ENCODE measurements around the gene SYT17.

The SYT17 gene

GRCh38 chr16:19232988-19233387 is 64.9 kb downstream of the SYT17 start:
- TF ChIP-seq ZNF274 (IDR thresholded peaks at IDR 0.05; ENCODE audit: low read depth, low read length) = no peak
- no peak overlapping the region for H3K4me3 ChIP-seq (ENCODE audit: low read length)

- H3K4me3 ChIP-seq (ENCODE audit: low read length) = no peak overlapping the region
- TF ChIP-seq ZNF274 (IDR thresholded peaks at IDR 0.05; ENCODE audit: low read depth, low read length) = no peak
Observed at GRCh38 chr16:19235478-19235877, 67.4 kb downstream of the SYT17 start.

GRCh38 chr16:19235886-19236285 is 67.8 kb downstream of the SYT17 start:
- H3K4me3 ChIP-seq (ENCODE audit: low read length) = no peak overlapping the region
- no peak for TF ChIP-seq ZNF274 (IDR thresholded peaks at IDR 0.05; ENCODE audit: low read depth, low read length)

- no peak for TF ChIP-seq ZNF274 (IDR thresholded peaks at IDR 0.05; ENCODE audit: low read depth, low read length)
- H3K4me3 ChIP-seq (ENCODE audit: low read length) = no peak overlapping the region
Observed at GRCh38 chr16:19236561-19237209, 68.6 kb downstream of the SYT17 start.

DNA sequence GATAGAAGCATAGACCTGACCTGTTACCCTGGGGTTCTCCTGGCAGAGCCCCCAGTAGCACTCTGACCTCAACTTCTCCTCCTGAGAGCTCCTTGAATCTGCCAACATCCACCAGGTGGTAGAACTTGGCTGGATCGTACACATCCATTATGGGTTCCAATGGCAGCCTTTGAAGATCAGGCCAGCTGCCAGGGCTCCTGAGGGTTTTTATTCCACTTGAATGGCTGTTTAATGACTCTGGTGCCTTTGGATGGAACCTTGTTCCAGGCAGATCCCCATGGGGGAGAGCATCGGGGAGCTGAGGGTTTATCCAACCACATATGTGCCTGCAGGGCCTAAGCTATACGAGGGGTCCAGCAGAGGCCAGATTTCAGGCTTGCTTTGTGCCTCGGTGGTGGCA is 70.4 kb downstream of the SYT17 start:
- H3K4me3 ChIP-seq (ENCODE audit: low read length) = no peak overlapping the region
- no peak for TF ChIP-seq ZNF274 (IDR thresholded peaks at IDR 0.05; ENCODE audit: low read depth, low read length)

DNA sequence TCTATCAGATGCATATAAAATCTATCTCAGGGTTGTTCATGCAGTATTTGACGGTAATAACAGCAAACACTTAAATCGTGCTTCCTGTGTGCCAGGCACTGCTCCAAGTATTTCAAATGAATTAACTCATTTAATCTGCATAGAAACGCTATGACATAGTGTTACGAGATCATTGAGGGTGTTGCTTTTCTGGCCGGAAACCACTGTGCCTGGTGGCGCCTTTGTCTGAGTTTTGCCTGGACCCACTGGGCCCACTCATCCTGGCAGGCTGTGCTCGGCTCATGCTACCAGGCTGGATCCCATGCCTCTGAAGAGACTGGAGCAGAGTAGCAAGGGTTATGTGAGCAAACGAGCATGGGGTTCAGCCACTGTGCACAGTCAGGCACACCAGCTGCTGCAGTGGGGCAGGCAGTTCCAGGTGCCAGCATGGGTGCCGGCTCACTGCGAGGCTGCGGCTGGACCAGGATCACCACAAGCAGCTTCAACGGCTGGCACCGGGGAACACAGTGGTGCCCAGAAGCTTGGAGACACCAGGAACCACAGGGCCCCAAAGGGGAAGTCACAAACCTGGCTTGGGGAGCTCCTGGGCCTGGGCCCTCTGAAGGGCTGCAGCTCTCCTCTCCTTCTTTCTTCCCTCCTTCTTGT is 71.6 kb downstream of the SYT17 start:
- TF ChIP-seq ZNF274 (IDR thresholded peaks at IDR 0.05; ENCODE audit: low read depth, low read length) = no peak
- no peak overlapping the region for H3K4me3 ChIP-seq (ENCODE audit: low read length)

GRCh38 chr16:19240494-19240893 is 72.5 kb downstream of the SYT17 start:
- no peak overlapping the region for H3K4me3 ChIP-seq (ENCODE audit: low read length)
- TF ChIP-seq ZNF274 (IDR thresholded peaks at IDR 0.05; ENCODE audit: low read depth, low read length) = no peak

DNA sequence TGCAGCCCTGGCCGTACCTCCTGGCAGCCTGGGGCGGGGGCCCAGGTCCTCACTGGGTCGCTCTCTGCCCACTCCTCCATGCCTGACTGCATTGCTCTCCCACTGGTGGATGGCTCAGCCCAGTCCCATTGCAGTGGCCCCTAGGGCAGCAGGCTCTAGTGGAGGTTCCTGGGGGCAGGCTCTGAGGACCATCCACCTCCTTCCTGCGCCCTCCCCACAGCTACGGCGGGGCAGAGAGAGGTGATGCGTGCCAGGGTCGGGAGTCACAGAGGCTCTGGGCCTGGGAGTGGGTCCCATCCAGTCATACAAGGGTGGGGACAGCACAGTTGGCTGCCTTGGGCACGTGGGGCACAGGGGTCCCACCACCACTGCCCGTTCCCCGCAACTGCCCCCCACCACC is 73.5 kb downstream of the SYT17 start:
- H3K4me3 ChIP-seq (ENCODE audit: low read length) = no peak overlapping the region
- TF ChIP-seq ZNF274 (IDR thresholded peaks at IDR 0.05; ENCODE audit: low read depth, low read length) = no peak

DNA sequence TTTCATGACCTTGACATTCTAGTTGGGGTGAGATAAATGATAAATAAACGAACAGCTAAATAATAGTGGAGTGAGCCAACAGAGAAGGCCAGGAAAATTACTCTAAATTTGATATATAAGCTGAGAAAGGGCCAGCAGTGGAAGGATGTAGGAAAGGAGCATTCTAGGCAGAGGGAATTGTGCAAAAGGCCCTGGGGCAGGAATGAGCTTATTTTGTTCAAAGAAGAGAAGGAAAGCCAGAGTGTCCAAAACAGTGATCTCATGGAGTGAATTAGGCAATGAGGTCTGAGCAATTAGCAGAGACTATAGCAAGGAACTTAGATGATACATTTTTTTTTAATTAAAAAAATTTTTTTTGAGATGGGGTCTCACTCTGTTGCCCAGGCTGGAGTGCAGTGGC is 74.1 kb downstream of the SYT17 start:
- no peak overlapping the region for H3K4me3 ChIP-seq (ENCODE audit: low read length)
- no peak for TF ChIP-seq ZNF274 (IDR thresholded peaks at IDR 0.05; ENCODE audit: low read depth, low read length)

GRCh38 chr16:19242987-19243575 is 75.0 kb downstream of the SYT17 start:
- H3K4me3 ChIP-seq (ENCODE audit: low read length) = no peak overlapping the region
- no peak for TF ChIP-seq ZNF274 (IDR thresholded peaks at IDR 0.05; ENCODE audit: low read depth, low read length)

GRCh38 chr16:19245326-19245925 is 77.4 kb downstream of the SYT17 start:
- H3K4me3 ChIP-seq (ENCODE audit: low read length) = no peak overlapping the region
- no peak for TF ChIP-seq ZNF274 (IDR thresholded peaks at IDR 0.05; ENCODE audit: low read depth, low read length)

GRCh38 chr16:19252904-19253303 is 84.9 kb downstream of the SYT17 start:
- H3K4me3 ChIP-seq (ENCODE audit: low read length) = no peak overlapping the region
- no peak for TF ChIP-seq ZNF274 (IDR thresholded peaks at IDR 0.05; ENCODE audit: low read depth, low read length)

DNA sequence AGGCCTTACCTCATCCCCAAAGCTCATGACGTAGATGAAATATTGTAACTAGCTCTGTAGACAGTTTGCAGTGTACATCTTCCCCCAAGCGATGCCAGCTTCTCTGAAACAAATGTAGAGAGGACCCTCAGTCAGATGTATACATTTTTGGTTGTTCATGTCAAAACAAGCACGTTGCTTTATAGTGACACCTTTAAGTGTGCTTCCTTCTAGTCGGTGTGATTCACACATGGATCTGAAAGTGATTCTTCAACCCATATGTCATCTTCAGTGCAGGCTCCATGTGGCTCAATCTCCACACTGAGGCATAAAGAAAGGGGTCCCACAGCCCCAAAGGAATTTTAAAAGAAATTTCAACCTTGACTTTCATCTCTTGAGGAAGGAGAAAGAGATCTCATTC is 86.6 kb downstream of the SYT17 start:
- no peak for TF ChIP-seq ZNF274 (IDR thresholded peaks at IDR 0.05; ENCODE audit: low read depth, low read length)
- H3K4me3 ChIP-seq (ENCODE audit: low read length) = no peak overlapping the region

DNA sequence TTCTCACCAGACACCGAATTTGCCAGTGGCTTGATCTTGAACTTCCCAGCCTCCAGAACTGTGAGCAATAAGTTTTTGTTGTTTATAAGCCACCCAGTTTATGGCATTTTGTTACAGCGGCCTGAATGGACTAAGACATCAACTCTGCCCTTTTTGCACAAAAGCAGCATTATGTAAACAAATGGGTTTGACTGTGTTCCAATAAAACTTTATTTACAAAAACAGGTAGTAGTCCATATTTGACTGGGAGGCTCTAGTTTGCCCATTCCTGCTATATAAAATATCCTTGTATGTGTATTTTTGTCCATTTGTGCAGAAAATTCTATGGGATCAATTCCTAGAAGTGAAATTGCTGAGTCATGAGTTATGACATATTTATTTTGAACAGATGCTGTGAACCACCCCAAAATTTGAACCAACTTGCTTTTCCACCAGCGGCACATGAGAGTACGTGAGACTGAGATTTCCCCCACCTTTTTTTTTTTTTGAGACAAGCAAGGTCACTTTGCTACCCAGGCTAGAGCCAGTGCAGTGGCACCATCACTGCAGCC is 96.2 kb downstream of the SYT17 start:
- TF ChIP-seq ZNF274 (IDR thresholded peaks at IDR 0.05; ENCODE audit: low read depth, low read length) = no peak
- no peak overlapping the region for H3K4me3 ChIP-seq (ENCODE audit: low read length)
